ENCODE measurements around the gene PLCB1.

Gene PLCB1

DNA sequence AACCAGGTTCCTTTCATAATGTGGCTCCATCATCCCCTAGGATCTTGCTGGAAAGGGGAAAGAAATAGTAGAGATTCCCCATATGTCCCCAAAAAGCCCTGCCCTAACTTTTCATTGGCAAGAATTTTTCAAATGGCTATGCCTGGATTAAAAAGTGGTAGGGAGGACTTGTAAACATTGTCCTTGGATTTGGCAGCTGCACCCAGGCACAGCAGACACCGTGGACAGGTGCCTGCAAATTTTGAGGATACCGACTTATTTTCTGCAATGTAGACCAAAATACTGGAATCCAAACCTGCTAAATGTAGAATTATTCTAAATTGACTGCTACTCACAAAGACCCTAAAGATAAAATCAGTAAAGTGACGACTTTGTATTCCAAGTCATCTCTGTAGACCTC is 733.6 kb downstream of the PLCB1 start:
- Histone ChIP-seq H3K4me3 (ENCODE audit: low read length) (no peak overlapping the region), H3K9me3 (ENCODE audit: insufficient read depth, low read depth, low read length) (no peaks in the 10 kb centered on the region), H3K27me3 (ENCODE audit: insufficient read depth, low read length) (no peaks in the 10 kb centered on the region), H3K36me3 (ENCODE audit: insufficient read depth, low read depth, low read length) (no peaks in the 10 kb centered on the region), H3K27ac (ENCODE audit: low read length) (no peak overlapping the region), H3K9ac (ENCODE audit: low read depth, low read length) (no peak overlapping the region), H3K4me1 (ENCODE audit: insufficient read depth, low read length) (peaks cover 9% of the 10 kb centered on the region; the same call in 1 of the 2 replicates)

DNA sequence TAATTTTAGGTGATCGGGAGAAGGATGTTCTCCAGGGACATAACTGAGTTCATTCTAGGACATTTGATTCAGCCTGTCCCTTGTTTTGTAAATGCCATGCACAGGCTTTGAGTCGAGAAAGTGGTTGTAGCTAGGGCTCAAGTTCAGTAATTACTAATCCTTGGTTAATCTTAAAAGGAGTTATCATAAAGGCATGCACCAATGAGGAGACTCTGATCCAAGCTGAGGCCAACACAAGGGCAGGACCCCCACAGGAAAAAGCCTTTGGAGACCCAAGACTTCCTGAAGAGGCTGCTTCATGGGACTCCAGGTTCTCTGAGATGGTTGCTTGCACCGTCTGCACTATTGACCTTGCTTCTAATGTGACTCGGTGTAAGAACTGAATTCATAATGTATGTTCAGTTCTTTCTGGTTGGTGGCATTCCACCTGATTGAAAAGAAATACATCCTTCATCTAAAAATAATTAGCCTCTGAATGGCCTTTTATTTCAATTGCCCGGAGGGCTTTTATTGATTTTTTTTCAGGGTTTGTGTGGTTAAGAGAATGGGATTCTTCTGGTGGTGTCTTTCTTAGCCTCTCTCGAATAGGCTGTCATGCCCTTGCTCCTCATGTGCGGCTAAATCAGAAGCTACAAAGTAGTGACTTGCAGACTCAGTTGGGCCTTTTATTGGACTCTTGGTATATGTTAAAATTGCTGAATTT is 735.1 kb downstream of the PLCB1 start:
- no peaks in the 10 kb centered on the region for H3K27me3 ChIP-seq (ENCODE audit: insufficient read depth, low read length)
- no peak overlapping the region for H3K27ac ChIP-seq (ENCODE audit: low read length)
- H3K9me3 ChIP-seq (ENCODE audit: insufficient read depth, low read depth, low read length), result no peaks in the 10 kb centered on the region
- no peak overlapping the region for H3K4me3 ChIP-seq (ENCODE audit: low read length)
- H3K36me3 ChIP-seq (ENCODE audit: insufficient read depth, low read depth, low read length), result no peaks in the 10 kb centered on the region
- H3K9ac ChIP-seq (ENCODE audit: low read depth, low read length), result no peak overlapping the region
- peaks cover 9% of the 10 kb centered on the region; the same call in 1 of the 2 replicates for H3K4me1 ChIP-seq (ENCODE audit: insufficient read depth, low read length)

DNA sequence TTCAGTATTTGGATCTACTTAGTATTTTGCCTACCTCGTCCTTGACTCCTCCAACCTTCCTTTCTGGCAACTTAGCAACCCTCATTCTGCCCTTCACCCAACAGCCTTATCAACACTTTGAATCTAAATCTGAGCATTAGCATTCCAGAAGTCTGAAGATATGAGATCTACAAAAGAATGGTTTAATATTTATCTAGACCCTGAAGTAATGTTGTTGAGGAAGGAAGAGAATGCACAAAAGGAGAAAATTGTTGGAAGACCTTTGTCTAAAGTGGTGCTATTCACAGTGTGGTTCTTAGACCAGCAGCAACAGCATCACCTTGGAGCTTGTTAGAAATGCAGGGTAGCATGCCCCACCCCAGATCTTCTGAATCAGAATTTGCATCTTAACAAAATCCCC is 738.6 kb downstream of the PLCB1 start:
- Histone ChIP-seq H3K9ac (ENCODE audit: low read depth, low read length) (no peak overlapping the region), H3K36me3 (ENCODE audit: insufficient read depth, low read depth, low read length) (no peaks in the 10 kb centered on the region), H3K27me3 (ENCODE audit: insufficient read depth, low read length) (no peaks in the 10 kb centered on the region), H3K4me1 (ENCODE audit: insufficient read depth, low read length) (peaks cover 4% of the 10 kb centered on the region; the same call in 1 of the 2 replicates), H3K4me3 (ENCODE audit: low read length) (no peak overlapping the region), H3K9me3 (ENCODE audit: insufficient read depth, low read depth, low read length) (no peaks in the 10 kb centered on the region), H3K27ac (ENCODE audit: low read length) (no peak overlapping the region)

DNA sequence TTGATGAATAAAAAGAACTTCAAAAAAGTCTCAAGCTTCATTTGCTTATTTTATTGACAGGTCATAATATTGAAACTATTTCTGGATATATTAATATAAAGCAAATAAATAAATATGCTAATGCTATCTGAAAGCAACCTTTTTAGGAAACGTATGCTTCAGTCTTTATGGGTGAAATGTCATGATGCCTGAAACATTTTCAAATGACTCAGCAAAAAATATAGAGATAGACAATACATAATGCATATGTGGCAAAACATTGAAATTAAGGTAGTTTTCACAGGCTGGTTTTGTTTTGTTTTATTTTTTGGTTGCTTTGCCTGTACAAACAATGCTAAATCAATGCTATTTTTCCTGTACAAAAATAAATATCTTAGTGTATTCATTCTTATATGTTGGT is 742.4 kb downstream of the PLCB1 start:
- H3K4me3 ChIP-seq (ENCODE audit: low read length), result no peak overlapping the region
- H3K36me3 ChIP-seq (ENCODE audit: insufficient read depth, low read depth, low read length), result no peaks in the 10 kb centered on the region
- no peaks in the 10 kb centered on the region for H3K9me3 ChIP-seq (ENCODE audit: insufficient read depth, low read depth, low read length)

DNA sequence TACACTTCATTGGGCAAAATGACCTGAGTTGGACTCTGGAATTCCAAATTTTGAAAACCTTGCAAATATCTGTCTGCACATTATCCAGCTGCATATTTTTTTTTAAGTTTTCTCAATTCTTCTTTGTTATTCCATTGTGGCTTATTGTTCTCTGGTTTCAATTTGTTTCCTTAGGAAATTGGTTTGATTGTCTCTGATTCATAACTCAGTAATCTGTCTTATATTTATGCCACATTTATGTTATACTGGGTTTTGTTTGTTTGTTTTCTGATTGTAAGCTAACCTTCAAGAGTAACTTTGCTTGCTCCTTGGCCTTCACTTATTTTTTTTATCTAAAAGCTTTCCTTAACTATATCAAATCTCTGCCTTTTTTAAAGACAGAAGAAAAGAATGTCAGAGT is 743.5 kb downstream of the PLCB1 start:
- Histone ChIP-seq H3K9ac (ENCODE audit: low read depth, low read length) (no peak overlapping the region), H3K27me3 (ENCODE audit: insufficient read depth, low read length) (no peaks in the 10 kb centered on the region), H3K9me3 (ENCODE audit: insufficient read depth, low read depth, low read length) (no peaks in the 10 kb centered on the region), H3K4me3 (ENCODE audit: low read length) (no peak overlapping the region), H3K27ac (ENCODE audit: low read length) (no peak overlapping the region), H3K36me3 (ENCODE audit: insufficient read depth, low read depth, low read length) (no peaks in the 10 kb centered on the region), H3K4me1 (ENCODE audit: insufficient read depth, low read length) (no peaks in the 10 kb centered on the region)

More for the DNA sequence above, 742.4 kb downstream of the PLCB1 start:
- Histone ChIP-seq H3K27ac (ENCODE audit: low read length) (no peak overlapping the region), H3K4me1 (ENCODE audit: insufficient read depth, low read length) (no peaks in the 10 kb centered on the region), H3K9ac (ENCODE audit: low read depth, low read length) (no peak overlapping the region), H3K27me3 (ENCODE audit: insufficient read depth, low read length) (no peaks in the 10 kb centered on the region)

DNA sequence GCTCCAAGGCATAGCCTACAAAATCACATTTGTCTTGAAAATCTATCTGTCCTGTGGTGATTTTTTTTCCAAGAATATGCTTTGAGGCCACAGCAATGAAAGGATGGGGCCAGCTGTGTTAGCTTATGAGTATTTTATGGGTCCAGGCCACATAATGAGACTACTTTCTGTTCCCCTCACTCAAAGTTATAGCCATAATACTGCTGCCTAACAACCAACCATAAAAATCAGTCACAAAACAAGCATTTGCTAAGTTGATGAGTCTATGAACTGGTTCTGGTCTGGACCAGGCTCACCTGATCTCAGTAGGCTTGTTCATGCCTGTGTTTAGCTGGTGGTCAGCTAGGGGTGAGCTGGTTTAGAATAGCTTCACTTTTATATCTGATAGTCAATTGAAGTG is 744.3 kb downstream of the PLCB1 start:
- Histone ChIP-seq H3K9me3 (ENCODE audit: insufficient read depth, low read depth, low read length) (no peaks in the 10 kb centered on the region), H3K27ac (ENCODE audit: low read length) (no peak overlapping the region), H3K4me1 (ENCODE audit: insufficient read depth, low read length) (no peaks in the 10 kb centered on the region), H3K27me3 (ENCODE audit: insufficient read depth, low read length) (no peaks in the 10 kb centered on the region), H3K36me3 (ENCODE audit: insufficient read depth, low read depth, low read length) (no peaks in the 10 kb centered on the region), H3K9ac (ENCODE audit: low read depth, low read length) (no peak overlapping the region), H3K4me3 (ENCODE audit: low read length) (no peak overlapping the region)

DNA sequence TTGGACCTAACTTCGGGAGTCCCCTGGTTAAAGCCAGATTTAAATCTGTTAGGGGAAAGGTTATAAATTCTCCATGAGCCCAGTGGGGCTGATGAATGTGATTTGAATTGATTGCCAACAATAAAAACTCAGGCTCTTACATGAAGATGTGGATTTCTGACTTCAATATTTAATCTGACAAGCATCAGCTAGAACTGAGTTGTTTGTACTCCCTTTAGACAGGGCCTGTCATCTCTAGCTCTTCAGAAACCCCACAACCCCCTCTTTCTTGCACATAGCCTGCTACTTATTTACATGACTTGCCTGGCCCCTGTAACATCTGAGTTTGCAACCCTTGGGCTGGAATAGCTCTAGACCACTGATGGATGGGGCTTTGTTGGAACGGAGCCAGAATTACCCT is 745.2 kb downstream of the PLCB1 start:
- Histone ChIP-seq H3K9me3 (ENCODE audit: insufficient read depth, low read depth, low read length) (no peaks in the 10 kb centered on the region), H3K4me3 (ENCODE audit: low read length) (no peak overlapping the region), H3K36me3 (ENCODE audit: insufficient read depth, low read depth, low read length) (no peaks in the 10 kb centered on the region)

DNA sequence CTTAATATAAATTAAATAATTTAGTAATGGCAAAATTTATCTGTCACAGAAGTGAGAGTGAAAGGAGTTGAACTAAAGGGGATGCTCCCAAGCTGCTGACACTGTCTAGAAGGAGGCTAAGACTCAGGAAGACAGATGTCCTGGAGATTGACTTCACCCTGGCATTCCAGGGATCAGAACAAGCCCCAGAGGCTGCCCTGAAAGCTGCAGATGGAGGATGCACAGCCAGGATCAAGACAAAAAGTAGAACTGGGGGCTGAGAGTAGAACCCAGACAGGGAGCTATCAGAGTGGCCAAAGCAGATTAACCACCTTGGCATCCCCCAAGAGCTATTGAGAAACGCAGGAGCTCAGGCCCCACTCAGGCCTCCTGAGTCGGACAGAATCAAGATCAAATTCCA is 747.6 kb downstream of the PLCB1 start:
- no peaks in the 10 kb centered on the region for H3K9me3 ChIP-seq (ENCODE audit: insufficient read depth, low read depth, low read length)
- H3K27ac ChIP-seq (ENCODE audit: low read length), result no peak overlapping the region
- H3K4me1 ChIP-seq (ENCODE audit: insufficient read depth, low read length), result no peaks in the 10 kb centered on the region
- H3K36me3 ChIP-seq (ENCODE audit: insufficient read depth, low read depth, low read length), result no peaks in the 10 kb centered on the region
- H3K27me3 ChIP-seq (ENCODE audit: insufficient read depth, low read length), result no peaks in the 10 kb centered on the region
- no peak overlapping the region for H3K4me3 ChIP-seq (ENCODE audit: low read length)
- no peak overlapping the region for H3K9ac ChIP-seq (ENCODE audit: low read depth, low read length)

More for the DNA sequence above, 745.2 kb downstream of the PLCB1 start:
- Histone ChIP-seq H3K27ac (ENCODE audit: low read length) (no peak overlapping the region), H3K9ac (ENCODE audit: low read depth, low read length) (no peak overlapping the region), H3K4me1 (ENCODE audit: insufficient read depth, low read length) (no peaks in the 10 kb centered on the region), H3K27me3 (ENCODE audit: insufficient read depth, low read length) (no peaks in the 10 kb centered on the region)

DNA sequence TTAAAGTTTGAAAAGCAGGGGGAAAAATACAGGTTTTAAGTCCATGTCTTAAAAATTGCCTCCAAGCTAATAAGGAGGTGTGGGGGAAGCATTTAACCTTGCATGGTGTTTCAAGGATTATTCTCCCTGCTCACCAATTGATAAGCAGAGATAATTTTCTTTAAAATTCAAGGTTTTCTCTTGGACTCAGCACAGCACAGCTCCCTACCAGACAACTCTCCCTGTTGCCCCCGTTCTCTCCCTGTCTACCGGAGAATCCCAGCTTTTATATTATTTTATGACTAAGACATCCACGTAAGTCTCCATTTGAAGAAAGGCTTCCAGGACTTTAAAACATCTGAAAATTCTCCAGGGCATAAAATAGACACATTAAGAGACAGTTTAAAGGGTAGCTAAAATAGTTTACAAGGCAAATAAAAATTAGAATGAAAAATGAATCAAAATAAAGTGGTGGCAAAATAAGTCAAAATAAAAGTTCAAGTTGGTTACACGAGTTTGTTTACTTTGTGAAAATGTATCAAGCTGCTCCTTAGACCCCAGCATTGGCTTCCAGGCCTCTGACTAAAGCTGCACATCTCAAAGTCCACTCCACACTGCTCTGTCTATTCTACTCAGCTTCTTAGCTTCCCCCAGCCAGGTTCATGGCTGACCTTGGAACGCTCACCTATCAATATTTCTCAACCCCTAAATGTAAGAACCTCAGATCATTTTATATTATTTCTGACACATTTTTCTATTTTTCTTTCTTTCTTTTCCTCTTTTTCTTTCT is 748.2 kb downstream of the PLCB1 start:
- Histone ChIP-seq H3K27me3 (ENCODE audit: insufficient read depth, low read length) (no peaks in the 10 kb centered on the region), H3K9me3 (ENCODE audit: insufficient read depth, low read depth, low read length) (no peaks in the 10 kb centered on the region), H3K27ac (ENCODE audit: low read length) (no peak overlapping the region), H3K4me3 (ENCODE audit: low read length) (no peak overlapping the region), H3K9ac (ENCODE audit: low read depth, low read length) (no peak overlapping the region), H3K36me3 (ENCODE audit: insufficient read depth, low read depth, low read length) (no peaks in the 10 kb centered on the region), H3K4me1 (ENCODE audit: insufficient read depth, low read length) (no peaks in the 10 kb centered on the region)

DNA sequence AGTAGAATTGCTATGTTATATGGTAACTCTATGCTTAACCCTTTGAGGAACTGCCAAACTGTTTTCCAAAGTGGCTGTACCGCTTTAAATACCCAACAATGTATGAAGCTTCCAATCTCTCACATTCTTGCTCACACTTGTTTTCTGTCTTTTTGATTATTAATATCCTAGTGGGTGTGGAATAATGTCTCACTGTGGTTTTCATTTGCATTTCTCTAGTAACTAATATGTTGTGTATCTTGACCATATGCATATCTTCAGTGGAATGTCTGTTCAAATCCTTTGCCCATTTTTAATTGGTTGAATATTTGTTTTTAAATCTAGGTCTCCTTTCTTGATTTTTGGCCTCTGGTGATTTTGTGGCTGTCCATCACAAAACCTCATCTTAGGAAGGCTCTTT is 759.0 kb downstream of the PLCB1 start:
- H3K36me3 ChIP-seq (ENCODE audit: insufficient read depth, low read depth, low read length), result no peaks in the 10 kb centered on the region
- no peak overlapping the region for H3K4me3 ChIP-seq (ENCODE audit: low read length)

DNA sequence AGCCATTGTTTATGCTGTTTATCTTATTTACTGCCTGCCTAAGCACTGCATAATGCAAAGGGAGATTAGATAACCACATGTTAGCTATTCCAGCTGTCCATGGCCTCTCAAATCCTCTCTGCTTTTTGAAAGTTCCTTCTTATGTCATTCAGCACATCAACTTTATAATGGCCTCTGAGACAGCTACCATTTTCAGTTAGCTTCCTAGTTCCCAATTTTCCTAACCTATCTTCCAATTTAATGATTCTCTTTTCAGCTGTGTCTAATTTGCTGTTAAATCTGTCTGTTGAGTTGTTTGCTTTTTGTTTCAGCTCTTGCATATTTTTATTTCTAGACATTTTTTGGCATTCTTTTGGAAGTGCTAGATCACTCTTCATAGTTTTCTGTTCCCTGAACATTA is 763.4 kb downstream of the PLCB1 start:
- no peak overlapping the region for H3K27ac ChIP-seq (ENCODE audit: low read length)
- no peaks in the 10 kb centered on the region for H3K27me3 ChIP-seq (ENCODE audit: insufficient read depth, low read length)
- no peak overlapping the region for H3K4me3 ChIP-seq (ENCODE audit: low read length)
- H3K9me3 ChIP-seq (ENCODE audit: insufficient read depth, low read depth, low read length), result peaks cover 17% of the 10 kb centered on the region; the same call in 1 of the 2 replicates
- no peaks in the 10 kb centered on the region for H3K36me3 ChIP-seq (ENCODE audit: insufficient read depth, low read depth, low read length)
- no peak overlapping the region for H3K9ac ChIP-seq (ENCODE audit: low read depth, low read length)
- no peaks in the 10 kb centered on the region for H3K4me1 ChIP-seq (ENCODE audit: insufficient read depth, low read length)

More for the DNA sequence above, 759.0 kb downstream of the PLCB1 start:
- no peaks in the 10 kb centered on the region for H3K27me3 ChIP-seq (ENCODE audit: insufficient read depth, low read length)
- no peak overlapping the region for H3K27ac ChIP-seq (ENCODE audit: low read length)
- H3K4me1 ChIP-seq (ENCODE audit: insufficient read depth, low read length), result no peaks in the 10 kb centered on the region
- no peak overlapping the region for H3K9ac ChIP-seq (ENCODE audit: low read depth, low read length)
- peaks cover 16% of the 10 kb centered on the region; the same call in 1 of the 2 replicates for H3K9me3 ChIP-seq (ENCODE audit: insufficient read depth, low read depth, low read length)

DNA sequence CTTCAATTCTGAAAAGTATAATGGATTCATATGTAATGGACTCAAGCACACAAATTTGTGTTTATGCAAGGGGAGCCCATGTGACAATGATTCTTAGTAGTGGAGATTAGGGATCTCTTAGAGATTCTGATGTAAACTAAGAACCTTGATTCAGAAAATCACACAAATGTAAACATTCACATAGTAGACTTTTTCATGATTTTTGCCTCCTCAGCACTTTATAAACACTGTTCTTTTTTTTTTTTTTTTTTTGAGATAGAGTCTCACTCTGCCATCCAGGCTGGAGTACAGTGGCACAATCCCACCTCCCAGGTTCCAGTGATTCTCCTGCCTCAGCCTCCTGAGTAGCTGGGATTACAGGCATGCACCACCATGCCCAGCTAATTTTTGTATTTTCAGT is 766.8 kb downstream of the PLCB1 start:
- Histone ChIP-seq H3K27me3 (ENCODE audit: insufficient read depth, low read length) (no peaks in the 10 kb centered on the region), H3K9me3 (ENCODE audit: insufficient read depth, low read depth, low read length) (peaks cover 17% of the 10 kb centered on the region; the same call in 1 of the 2 replicates), H3K36me3 (ENCODE audit: insufficient read depth, low read depth, low read length) (no peaks in the 10 kb centered on the region), H3K27ac (ENCODE audit: low read length) (no peak overlapping the region), H3K9ac (ENCODE audit: low read depth, low read length) (no peak overlapping the region), H3K4me3 (ENCODE audit: low read length) (no peak overlapping the region), H3K4me1 (ENCODE audit: insufficient read depth, low read length) (peaks cover 3% of the 10 kb centered on the region; the same call in 1 of the 2 replicates)

Measured in iPS-20b (cell line).